GM19099 (cell line): ENCODE data around the gene ZNHIT3.

ENCODE experiments used
- POLR2A ChIP-seq: IDR thresholded peaks from 3 replicates; pipeline ENCODE4 v1.6.1; 2011; ENCODE audit warnings: low read depth; ENCODE audit not compliant: insufficient read length; ENCODE audit errors: extremely low read depth

Gene ZNHIT3

DNA sequence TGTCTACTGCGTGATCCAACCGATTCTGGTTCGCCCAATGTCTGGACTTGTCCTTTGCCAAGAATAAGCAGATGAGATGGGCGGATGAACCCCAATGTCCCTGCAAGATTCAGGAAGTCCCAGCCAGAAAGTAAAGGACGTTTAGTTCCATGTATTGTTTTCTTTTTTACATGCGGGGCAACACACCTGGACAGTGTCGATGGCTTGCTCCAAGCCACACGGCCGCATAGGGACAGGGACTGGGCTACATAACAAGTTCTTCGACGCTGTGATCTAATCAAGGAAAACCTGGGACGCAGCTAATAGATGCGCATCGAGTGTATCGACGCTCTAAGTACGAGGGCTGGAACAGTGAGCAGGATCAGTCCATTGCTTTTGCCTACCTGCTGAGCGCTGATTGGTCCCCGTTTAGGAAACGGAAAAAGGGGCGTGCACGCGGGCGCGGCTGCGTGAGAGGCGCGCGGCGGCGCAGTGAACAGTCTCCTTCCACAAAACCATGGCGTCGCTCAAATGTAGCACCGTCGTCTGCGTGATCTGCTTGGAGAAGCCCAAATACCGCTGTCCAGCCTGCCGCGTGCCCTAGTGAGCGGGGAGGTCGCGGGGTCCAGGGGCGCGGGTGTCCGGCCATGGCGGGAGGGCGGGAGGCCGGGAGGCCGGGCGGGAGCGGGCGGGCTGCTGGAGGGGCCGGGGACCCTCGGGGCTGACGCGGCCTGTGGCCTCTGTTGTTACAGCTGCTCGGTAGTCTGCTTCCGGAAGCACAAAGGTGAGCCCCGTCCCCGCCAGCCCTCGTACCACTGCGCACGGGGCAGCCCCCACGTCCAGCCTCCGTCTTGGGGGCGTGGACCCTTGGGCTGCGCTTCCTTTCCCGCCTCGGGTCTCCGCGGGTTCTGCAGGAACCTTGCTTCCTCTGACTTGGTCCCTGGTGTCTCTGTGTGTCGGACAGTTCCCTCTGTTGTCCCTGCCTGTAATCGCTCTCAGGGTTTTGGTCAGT lies at the start of gene ZNHIT3:
TSS of gene ZNHIT3 (plus strand) at position 478 of the 991 bp plus-strand sequence. CDS start at position 497, 19 bp downstream.
- peak; percentile 89 for TF ChIP-seq POLR2A

DNA sequence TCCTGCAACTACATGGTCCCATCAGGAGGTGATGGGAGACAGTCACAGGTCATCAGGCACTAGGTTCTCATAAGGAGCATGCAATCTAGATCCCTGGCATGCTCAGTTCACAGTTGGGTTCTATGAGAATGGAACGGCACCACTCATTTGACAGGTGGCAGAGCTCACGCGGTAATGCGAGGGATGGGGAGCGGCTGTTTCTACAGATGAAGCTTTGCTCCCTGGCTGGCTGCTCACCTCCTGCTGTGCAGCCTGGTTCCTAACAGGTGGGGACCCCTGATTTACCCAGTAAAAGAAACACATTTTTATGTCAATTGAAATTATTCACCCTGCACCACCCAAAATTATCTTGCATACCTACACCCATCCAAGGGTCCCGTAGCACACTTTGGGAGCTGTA lies 42.7 kb upstream of the ZNHIT3 start:
- no peak for TF ChIP-seq POLR2A

DNA sequence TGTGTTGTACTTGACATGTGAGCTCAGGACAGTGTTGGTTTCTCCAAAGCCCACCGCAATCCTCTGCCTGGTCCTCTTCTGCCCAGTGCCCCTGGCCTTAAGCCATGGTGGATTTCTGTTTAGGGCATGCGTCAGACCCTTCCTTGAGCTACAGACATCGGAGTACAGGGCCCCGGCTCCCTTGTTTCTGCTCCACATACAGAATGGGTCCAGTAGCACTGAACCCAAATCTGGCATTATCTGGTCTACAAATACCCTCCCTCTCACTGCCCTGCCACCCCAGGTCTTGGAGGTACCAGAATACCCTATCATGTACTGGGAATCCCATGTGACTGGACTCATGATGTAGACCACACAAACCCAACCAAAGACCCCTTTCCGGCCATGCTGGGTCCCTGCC lies 27.4 kb upstream of the ZNHIT3 start:
- no peak for TF ChIP-seq POLR2A

DNA sequence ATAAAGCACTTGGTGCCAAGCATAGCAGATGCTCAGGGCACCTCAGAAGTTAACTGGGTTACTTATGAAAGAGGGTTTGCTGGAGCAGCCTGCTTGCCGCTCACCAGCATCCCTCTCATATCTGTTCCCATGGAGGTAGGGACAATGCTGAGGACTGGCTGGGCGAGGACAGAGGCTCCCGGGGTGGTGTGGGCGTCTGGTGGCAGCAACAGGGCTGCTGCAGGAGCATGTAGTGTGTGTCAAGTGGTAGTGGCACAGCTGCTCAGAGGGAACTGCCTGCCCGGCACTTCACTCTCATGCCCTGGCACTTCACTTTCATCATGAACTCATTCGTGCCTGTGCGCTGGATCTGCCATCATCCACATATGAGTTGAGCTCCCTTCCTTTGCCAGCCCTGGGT lies 26.9 kb upstream of the ZNHIT3 start:
- TF ChIP-seq POLR2A = no peak

DNA sequence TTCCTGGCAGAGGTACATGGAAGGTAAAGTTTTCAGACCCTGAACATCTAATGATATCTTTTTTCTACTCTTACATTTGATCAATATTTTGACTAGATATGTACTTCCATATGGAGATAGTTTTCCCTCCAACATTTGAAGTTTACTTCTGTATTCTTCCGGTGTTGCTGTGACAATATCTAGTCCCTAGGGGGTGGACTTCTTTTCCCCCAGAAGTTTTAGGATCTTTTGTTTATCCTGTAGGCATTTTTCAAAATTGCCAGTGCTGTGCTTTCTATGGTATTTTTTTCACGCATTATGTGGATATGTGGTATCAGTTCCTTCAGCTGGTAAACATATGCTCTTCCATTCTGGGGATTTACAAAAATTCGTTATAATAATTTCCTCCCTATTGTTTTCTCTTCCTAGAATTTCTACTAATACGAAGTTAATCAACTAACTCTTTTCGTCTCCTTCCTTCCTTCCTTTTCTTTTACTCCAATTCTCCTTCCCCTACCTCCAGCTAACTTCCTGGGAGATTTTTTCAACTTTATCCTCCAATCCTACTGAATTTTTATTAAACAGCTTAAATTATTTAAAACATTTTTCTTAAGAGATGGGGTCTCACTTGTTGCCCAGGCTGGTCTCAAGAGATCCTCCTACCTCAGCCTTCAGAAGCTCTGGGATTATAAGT lies 26.1 kb upstream of the ZNHIT3 start:
- TF ChIP-seq POLR2A = no peak

GRCh38 chr17:36461330-36462110 lies 25.0 kb upstream of the ZNHIT3 start:
- no peak for TF ChIP-seq POLR2A

DNA sequence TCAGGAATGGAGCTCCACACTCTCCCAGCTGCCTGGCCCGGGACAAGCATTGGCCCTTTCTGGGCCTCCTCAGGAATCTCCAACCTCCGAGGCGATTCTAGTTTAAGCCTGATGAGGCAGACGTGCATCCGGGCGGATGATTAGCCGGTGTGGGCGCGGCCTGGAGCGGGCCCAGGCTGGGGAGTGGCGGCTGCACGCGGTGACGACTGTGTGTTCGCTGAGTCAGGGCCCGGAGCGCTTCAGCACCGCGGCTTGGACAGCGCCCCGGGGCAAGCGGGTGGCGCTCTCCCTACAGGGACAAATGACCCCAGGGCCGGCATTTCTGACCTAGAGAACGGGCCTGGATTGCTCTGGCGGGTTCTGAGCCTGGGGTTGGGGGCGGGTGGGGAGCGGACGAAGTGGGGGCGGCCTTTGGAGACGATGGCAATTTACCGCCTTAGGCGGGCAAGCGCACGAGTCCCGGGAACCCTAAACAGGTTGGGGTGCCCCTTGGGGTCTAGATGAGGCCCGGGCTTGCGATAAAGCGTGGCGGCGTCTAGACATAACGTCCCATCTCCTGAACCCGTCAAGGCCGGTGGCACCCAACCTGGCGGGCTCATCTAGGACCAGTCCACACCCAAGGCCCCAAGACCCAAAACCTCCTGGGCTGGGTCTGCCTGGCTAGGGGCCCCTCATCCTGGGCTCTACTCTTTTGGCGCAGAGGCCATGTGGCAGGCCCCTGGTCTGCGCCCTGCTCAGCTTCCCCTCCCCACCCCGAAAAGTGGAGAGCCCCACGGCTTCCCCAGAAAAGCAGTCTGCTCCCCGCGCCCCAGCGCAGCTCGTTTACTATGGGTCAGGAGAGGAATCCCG lies 22.3 kb upstream of the ZNHIT3 start:
- TF ChIP-seq POLR2A = no peak

DNA sequence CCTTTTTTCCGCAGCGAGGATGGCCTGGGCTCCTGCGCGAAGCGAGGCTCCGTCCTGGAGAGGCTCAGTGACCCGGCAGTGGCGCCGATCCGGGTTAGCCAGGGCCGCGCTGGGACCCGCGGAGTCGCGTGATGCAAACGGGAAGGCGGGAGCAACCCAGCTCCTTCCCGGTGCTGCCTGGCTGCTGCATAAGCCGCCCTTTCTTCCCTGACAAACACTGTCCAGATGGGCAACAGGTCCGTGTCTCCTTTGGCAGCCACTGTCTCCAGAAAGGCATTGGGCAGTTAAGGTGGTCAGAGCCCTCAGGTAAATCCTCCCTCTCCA lies 21.8 kb upstream of the ZNHIT3 start:
- TF ChIP-seq POLR2A = no peak

DNA sequence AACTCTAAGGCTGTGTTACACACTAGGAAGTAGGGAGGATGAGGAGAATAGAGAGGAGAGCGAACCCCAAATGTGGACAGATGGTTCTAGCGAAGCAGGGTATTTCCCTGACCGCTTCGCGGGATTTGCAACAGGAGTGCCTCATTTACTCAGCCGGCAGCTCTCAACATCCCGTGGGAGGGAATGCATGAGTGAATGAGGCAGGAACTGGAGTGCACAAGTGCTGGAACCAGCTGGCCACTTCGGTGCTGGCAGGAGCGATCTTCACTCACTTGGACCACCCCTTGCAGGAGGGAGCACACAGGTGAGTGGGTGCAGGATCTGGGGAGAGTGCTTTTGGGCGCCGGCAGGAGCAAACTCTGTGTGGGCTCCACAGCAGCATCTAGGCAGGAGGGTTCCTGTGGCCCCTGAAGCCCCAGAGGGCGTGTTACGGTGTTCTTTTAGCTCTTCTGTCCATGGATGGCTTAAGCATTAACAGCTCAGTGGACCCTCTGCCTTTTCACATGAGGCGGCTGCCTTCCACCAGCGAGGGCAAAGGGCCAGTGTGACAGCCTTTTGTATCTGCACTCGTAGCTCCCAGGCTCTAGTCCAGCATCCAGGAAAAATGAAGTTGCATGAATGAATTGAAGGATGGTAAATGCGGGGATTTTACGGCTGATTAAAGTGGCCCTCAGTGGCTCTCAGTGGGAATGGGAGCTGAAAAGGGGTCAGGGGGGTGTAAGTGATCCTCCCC lies 17.4 kb upstream of the ZNHIT3 start:
- TF ChIP-seq POLR2A = no peak

DNA sequence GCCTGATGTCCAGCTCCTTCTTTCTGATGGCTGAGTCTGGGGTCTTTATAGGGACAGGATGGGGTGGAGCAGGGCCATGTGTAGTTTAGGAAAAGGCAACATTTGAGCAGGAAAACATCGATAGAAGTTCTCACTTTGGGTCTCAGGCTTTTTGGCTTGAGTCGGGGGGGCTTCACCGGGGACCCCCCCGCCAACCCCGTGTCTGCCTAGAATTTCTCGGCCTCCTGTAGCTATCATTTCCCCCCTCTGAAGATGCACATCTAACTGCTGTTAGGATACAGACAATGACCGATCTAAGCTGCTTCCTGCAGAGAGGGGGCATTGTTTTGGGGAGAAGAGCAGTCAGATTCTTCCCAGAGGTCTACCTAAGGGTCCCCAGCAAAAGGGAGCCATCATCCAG lies 16.7 kb upstream of the ZNHIT3 start:
- no peak for TF ChIP-seq POLR2A

DNA sequence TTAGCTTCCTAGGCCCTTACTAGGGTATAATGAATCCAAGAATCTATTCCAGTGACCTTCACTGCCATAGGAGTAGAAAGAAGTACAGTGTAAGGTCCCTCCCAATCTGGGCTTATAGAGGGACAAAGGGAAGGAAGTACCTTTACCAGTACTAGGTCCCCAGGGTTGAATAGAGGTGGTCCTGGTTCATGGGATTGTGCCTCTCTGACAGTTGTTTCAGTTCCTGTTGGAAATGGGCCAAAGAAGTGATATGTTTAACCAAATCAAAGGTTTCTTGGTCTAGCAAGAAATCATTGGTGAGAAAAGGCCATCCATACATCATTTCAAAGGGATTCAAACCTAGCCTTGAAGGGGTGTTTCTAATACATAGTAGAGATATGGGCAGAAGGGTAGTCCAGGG lies 16.0 kb upstream of the ZNHIT3 start:
- TF ChIP-seq POLR2A = no peak

GRCh38 chr17:36474571-36474970 lies 11.9 kb upstream of the ZNHIT3 start:
- TF ChIP-seq POLR2A = no peak

GRCh38 chr17:36475346-36475970 lies 11.0 kb upstream of the ZNHIT3 start:
- TF ChIP-seq POLR2A = no peak
